Stimulated activated CD8-positive, alpha-beta memory T cell treated with anti-CD3 and anti-CD28 coated beads, Interleukin-15, amount 100 ng/mL, for 1 hour (primary cell): ENCODE results near the gene CSMD2.

ENCODE experiments used
- DNase-seq: peaks from one replicate; pipeline ENCODE4 v3.0.0-alpha.2; 2020; ENCODE audit warnings: low read depth

The CSMD2 gene

GRCh38 chr1:33852711-33853110 lies 312.3 kb downstream of the CSMD2 start:
- DNase-seq, result no peak

- DNase-seq, result no peak
Measured at GRCh38 chr1:33850481-33850880, 314.5 kb downstream of the CSMD2 start.

GRCh38 chr1:33849211-33849610 lies 315.8 kb downstream of the CSMD2 start:
- no peak for DNase-seq

GRCh38 chr1:33848205-33848937 lies 316.7 kb downstream of the CSMD2 start:
- DNase-seq, result no peak

GRCh38 chr1:33846861-33847260 lies 318.2 kb downstream of the CSMD2 start:
- DNase-seq, result no peak

- DNase-seq, result no peak
Measured at GRCh38 chr1:33844166-33844565, 320.9 kb downstream of the CSMD2 start.

GRCh38 chr1:33842348-33842747 lies 322.7 kb downstream of the CSMD2 start:
- DNase-seq, result no peak

- DNase-seq, result no peak
Measured at GRCh38 chr1:33841494-33841893, 323.5 kb downstream of the CSMD2 start.

GRCh38 chr1:33837635-33838034 lies 327.4 kb downstream of the CSMD2 start:
- DNase-seq, result no peak

- DNase-seq, result no peak
Measured at GRCh38 chr1:33836911-33837310, 328.1 kb downstream of the CSMD2 start.

- no peak for DNase-seq
Measured at GRCh38 chr1:33828654-33829053, 336.4 kb downstream of the CSMD2 start.

- no peak for DNase-seq
Measured at GRCh38 chr1:33828059-33828458, 337.0 kb downstream of the CSMD2 start.

GRCh38 chr1:33826711-33827110 lies 338.3 kb downstream of the CSMD2 start:
- no peak for DNase-seq

GRCh38 chr1:33826311-33826710 lies 338.7 kb downstream of the CSMD2 start:
- DNase-seq, result no peak

- no peak for DNase-seq
Measured at GRCh38 chr1:33825506-33825905, 339.5 kb downstream of the CSMD2 start.

- DNase-seq, result no peak
Measured at GRCh38 chr1:33824971-33825370, 340.1 kb downstream of the CSMD2 start.

- DNase-seq, result no peak
Measured at GRCh38 chr1:33824321-33824720, 340.7 kb downstream of the CSMD2 start.

- no peak for DNase-seq
Measured at GRCh38 chr1:33823830-33824229, 341.2 kb downstream of the CSMD2 start.

GRCh38 chr1:33823401-33823800 lies 341.6 kb downstream of the CSMD2 start:
- no peak for DNase-seq

- no peak for DNase-seq
Measured at GRCh38 chr1:33822396-33822795, 342.6 kb downstream of the CSMD2 start.

GRCh38 chr1:33821291-33821690 lies 343.7 kb downstream of the CSMD2 start:
- DNase-seq, result no peak

- DNase-seq, result no peak
Measured at GRCh38 chr1:33820804-33821203, 344.2 kb downstream of the CSMD2 start.

- DNase-seq, result no peak
Measured at GRCh38 chr1:33819913-33820311, 345.1 kb downstream of the CSMD2 start.

- no peak for DNase-seq
Measured at GRCh38 chr1:33819290-33819912, 345.6 kb downstream of the CSMD2 start.
